OCI-LY3 (cell line): ENCODE results near the gene DHX9.

Experiments used
- H2AFZ ChIP-seq: fragments of 200-600, 300-600 bp; shearing (Covaris generic); 2 replicates; pipeline ENCODE4 v1.6.0; 2014; ENCODE audit warnings: antibody characterized with exemption, low read depth, low read length
- H3K27ac ChIP-seq: fragments of 200-600, 300-600 bp; sonication (generic); 2 replicates; pipeline ENCODE4 v1.5.1; 2014; ENCODE audit warnings: mild to moderate bottlenecking, low read length, moderate library complexity, mixed read lengths
- H3K27me3 ChIP-seq: fragments of 200-600, 300-600 bp; sonication (generic); 2 replicates; pipeline ENCODE4 v1.6.1; 2014; ENCODE audit warnings: low read depth, low read length, mixed read lengths
- H3K36me3 ChIP-seq: fragments of 200-600, 300-600 bp; sonication (generic); replicated peaks from 2 replicates; pipeline ENCODE3; 2014; ENCODE audit warnings: low read depth, low read length, mixed read lengths
- H3K4me1 ChIP-seq: fragments of 300-600, 200-600 bp; sonication (generic); 2 replicates; pipeline ENCODE4 v1.6.1; 2014; ENCODE audit warnings: low read length, mixed read lengths
- H3K4me2 ChIP-seq: fragments of 200-600, 300-600 bp; sonication (generic); 2 replicates; pipeline ENCODE4 v1.6.1; 2014; ENCODE audit warnings: low read length, mixed read lengths
- H3K4me3 ChIP-seq: fragments of 300-600, 200-600 bp; sonication (generic); 2 replicates; pipeline ENCODE4 v1.5.1; 2014; ENCODE audit warnings: antibody characterized with exemption, mild to moderate bottlenecking, low read length, moderate library complexity
- H3K79me2 ChIP-seq: fragments of 300-600, 200-600 bp; shearing (Covaris generic); 2 replicates; pipeline ENCODE4 v1.6.1; 2014; ENCODE audit warnings: mild to moderate bottlenecking, low read length, mixed read lengths
- H3K9ac ChIP-seq: fragments of 300-600, 200-600 bp; shearing (Covaris generic); 2 replicates; pipeline ENCODE4 v1.6.0; 2014; ENCODE audit warnings: mild to moderate bottlenecking, low read length, moderate library complexity
- H3K9me3 ChIP-seq: fragments of 200-600, 300-600 bp; shearing (Covaris generic); 2 replicates; pipeline ENCODE4 v1.6.1; 2014; ENCODE audit warnings: low read length, mixed read lengths; ENCODE audit not compliant: insufficient read depth
- H4K20me1 ChIP-seq: fragments of 200-600, 300-600 bp; sonication (generic); 2 replicates; pipeline ENCODE4 v1.6.1; 2016; ENCODE audit warnings: low read length, mixed read lengths; ENCODE audit not compliant: insufficient read depth
- CTCF ChIP-seq: fragments of 200-600, 300-600 bp; sonication (generic); IDR thresholded peaks from 2 replicates; pipeline ENCODE4 v1.5.1; 2014; ENCODE audit warnings: antibody characterized with exemption, low read length, low read depth
- EZH2phosphoT487 ChIP-seq: fragments of 200-600 bp; shearing (Covaris generic); IDR thresholded peaks from 2 replicates; pipeline ENCODE4 v1.6.1; 2018; ENCODE audit warnings: antibody characterized with exemption, mixed run types, low read depth

The DHX9 gene

GRCh38 chr1:182909578-182909977 is 70.4 kb downstream of the DHX9 start:
- no peak overlapping the region for H3K27ac ChIP-seq
- no peaks in the 10 kb centered on the region for H3K36me3 ChIP-seq
- no peak overlapping the region for H2AFZ ChIP-seq
- H3K4me2 ChIP-seq, result no peak overlapping the region
- no peak overlapping the region for H3K4me3 ChIP-seq
- no peaks in the 10 kb centered on the region for H3K79me2 ChIP-seq
- H3K9me3 ChIP-seq, result no peaks in the 10 kb centered on the region
- no peak overlapping the region for H3K9ac ChIP-seq
- no peaks in the 10 kb centered on the region for H4K20me1 ChIP-seq
- TF ChIP-seq EZH2phosphoT487, result no peak
- TF ChIP-seq CTCF, result no peak
- no peaks in the 10 kb centered on the region for H3K4me1 ChIP-seq
- H3K27me3 ChIP-seq, result no peaks in the 10 kb centered on the region

- Histone ChIP-seq H3K36me3 (no peaks in the 10 kb centered on the region), H3K4me2 (no peak overlapping the region), H3K9ac (no peak overlapping the region), H3K27ac (no peak overlapping the region), H3K27me3 (no peaks in the 10 kb centered on the region), H2AFZ (no peak overlapping the region), H3K4me3 (no peak overlapping the region), H3K79me2 (no peaks in the 10 kb centered on the region), H3K9me3 (no peaks in the 10 kb centered on the region), H3K4me1 (no peaks in the 10 kb centered on the region), H4K20me1 (no peaks in the 10 kb centered on the region)
- no peak for TF ChIP-seq EZH2phosphoT487
- TF ChIP-seq CTCF, result peak; percentile 14; the same call in 1 of the 2 replicates
These were observed 71.0 kb downstream of the DHX9 start for GRCh38 chr1:182910143-182910542.

- no peaks in the 10 kb centered on the region for H4K20me1 ChIP-seq
- no peaks in the 10 kb centered on the region for H3K27me3 ChIP-seq
- no peak overlapping the region for H3K27ac ChIP-seq
- H3K4me2 ChIP-seq, result no peak overlapping the region
- no peak overlapping the region for H2AFZ ChIP-seq
- H3K79me2 ChIP-seq, result no peaks in the 10 kb centered on the region
- H3K9me3 ChIP-seq, result no peaks in the 10 kb centered on the region
- no peak overlapping the region for H3K9ac ChIP-seq
- H3K36me3 ChIP-seq, result no peaks in the 10 kb centered on the region
- H3K4me3 ChIP-seq, result no peak overlapping the region
- H3K4me1 ChIP-seq, result peaks cover 5% of the 10 kb centered on the region; the same call in 1 of the 2 replicates
- TF ChIP-seq CTCF (no peak), EZH2phosphoT487 (no peak)
These were observed 74.3 kb downstream of the DHX9 start for GRCh38 chr1:182913401-182913800.

- H2AFZ ChIP-seq, result no peak overlapping the region
- no peaks in the 10 kb centered on the region for H3K9me3 ChIP-seq
- H3K36me3 ChIP-seq, result no peaks in the 10 kb centered on the region
- no peak overlapping the region for H3K4me3 ChIP-seq
- no peak overlapping the region for H3K27ac ChIP-seq
- TF ChIP-seq EZH2phosphoT487 (no peak), CTCF (no peak)
- H3K27me3 ChIP-seq, result no peaks in the 10 kb centered on the region
- no peak overlapping the region for H3K9ac ChIP-seq
- H3K4me2 ChIP-seq, result no peak overlapping the region
- H4K20me1 ChIP-seq, result no peaks in the 10 kb centered on the region
- peaks cover 5% of the 10 kb centered on the region; the same call in 1 of the 2 replicates for H3K4me1 ChIP-seq
- H3K79me2 ChIP-seq, result no peaks in the 10 kb centered on the region
These were observed 78.2 kb downstream of the DHX9 start for GRCh38 chr1:182917378-182917777.
